Ishikawa (cell line): ENCODE measurements around the gene SLC9A2.

Source experiments
- EGR1 ChIP-seq: IDR thresholded peaks from 2 replicates; pipeline ENCODE4 v1.6.1; 2012
- YY1 ChIP-seq: IDR thresholded peaks from 2 replicates; pipeline ENCODE4 v1.6.1; 2012; ENCODE audit warnings: low read depth

- no peak for TF ChIP-seq EGR1
- TF ChIP-seq YY1, result no peak
Measured at GRCh38 chr2:102753563-102754159, 134.3 kb downstream of the SLC9A2 start.
